ENCODE results near the gene SCN9A.
"Not testable (repeated sequence)": the region's sequence is repeated elsewhere in the genome, so short reads cannot be mapped to it uniquely, and the experiment has no call there.

The SCN9A gene

DNA sequence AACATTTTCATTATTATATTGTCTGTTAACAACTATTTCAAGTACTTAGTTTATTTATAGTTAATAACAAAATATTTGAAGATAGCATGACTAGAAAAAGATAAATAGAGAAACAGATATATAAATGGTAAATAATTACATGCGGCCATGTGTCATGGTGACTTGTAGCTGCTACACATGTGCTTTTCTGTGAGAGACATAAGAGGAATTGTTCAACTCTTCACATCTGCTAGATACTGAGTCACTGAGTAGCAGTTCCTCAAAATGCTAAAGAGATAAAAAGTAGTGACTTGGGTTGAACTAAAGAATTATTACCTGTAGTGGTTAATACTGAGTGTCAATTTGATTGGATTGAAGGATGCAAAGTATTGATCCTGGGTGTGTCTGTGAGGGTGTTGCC is 37.5 kb upstream of the SCN9A start:
- TF ChIP-seq, protein P1, sequence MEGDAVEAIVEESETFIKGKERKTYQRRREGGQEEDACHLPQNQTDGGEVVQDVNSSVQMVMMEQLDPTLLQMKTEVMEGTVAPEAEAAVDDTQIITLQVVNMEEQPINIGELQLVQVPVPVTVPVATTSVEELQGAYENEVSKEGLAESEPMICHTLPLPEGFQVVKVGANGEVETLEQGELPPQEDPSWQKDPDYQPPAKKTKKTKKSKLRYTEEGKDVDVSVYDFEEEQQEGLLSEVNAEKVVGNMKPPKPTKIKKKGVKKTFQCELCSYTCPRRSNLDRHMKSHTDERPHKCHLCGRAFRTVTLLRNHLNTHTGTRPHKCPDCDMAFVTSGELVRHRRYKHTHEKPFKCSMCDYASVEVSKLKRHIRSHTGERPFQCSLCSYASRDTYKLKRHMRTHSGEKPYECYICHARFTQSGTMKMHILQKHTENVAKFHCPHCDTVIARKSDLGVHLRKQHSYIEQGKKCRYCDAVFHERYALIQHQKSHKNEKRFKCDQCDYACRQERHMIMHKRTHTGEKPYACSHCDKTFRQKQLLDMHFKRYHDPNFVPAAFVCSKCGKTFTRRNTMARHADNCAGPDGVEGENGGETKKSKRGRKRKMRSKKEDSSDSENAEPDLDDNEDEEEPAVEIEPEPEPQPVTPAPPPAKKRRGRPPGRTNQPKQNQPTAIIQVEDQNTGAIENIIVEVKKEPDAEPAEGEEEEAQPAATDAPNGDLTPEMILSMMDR (IDR thresholded peaks at IDR 0.05), result no peak
- DNase-seq, result no peak
- Mint-ChIP-seq H3K36me3 (ENCODE audit: low read depth) (no peaks in the 10 kb centered on the region), H3K4me1 (no peaks in the 10 kb centered on the region), H3K9me3 (no peaks in the 10 kb centered on the region), H3K27ac (no peak overlapping the region), H3K27me3 (ENCODE audit: low read depth, poor library complexity) (no peaks in the 10 kb centered on the region), H3K4me3 (no peak overlapping the region)

DNA sequence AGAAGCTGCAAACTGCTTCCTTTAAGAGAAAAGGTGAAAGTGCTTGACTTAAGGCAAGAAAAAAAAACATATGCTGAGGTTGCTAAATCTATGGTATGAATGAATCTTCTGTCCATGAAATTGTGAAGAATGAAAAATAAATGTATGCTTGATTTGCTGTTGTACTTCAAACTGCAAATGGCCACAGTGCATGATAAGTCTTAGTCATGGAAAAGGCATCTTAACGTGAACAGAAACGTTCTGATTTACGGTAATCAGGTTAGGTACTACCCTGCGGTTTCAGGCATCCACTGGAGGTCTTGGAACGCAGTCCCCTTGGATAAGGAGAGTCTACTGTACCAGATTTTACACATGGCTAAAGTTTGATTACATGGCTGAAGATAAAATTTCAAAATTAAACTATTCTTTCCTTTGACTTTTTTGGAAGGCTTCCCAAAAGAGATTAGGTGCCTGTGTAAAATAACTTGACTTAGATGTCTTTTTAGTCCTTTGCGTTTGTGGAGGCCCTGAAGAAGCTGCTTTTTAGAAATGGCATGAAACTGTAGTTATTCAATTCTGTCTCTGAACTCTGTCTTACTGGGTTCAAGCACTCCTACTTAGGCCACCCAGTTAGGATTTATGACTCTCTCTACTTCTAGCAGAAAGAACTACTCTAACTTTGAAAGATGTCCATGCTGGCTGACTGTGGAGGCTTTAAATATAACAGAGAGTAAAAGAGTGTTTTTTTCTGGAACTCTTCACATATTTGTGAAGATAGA is 35.9 kb upstream of the SCN9A start:
- Mint-ChIP-seq H3K4me3 (no peak overlapping the region), H3K4me1 (no peaks in the 10 kb centered on the region), H3K27me3 (ENCODE audit: low read depth, poor library complexity) (no peaks in the 10 kb centered on the region), H3K27ac (no peak overlapping the region), H3K9me3 (no peaks in the 10 kb centered on the region), H3K36me3 (ENCODE audit: low read depth) (no peaks in the 10 kb centered on the region)
- TF ChIP-seq, protein P1 (IDR thresholded peaks at IDR 0.05), result no peak
- no peak for DNase-seq

DNA sequence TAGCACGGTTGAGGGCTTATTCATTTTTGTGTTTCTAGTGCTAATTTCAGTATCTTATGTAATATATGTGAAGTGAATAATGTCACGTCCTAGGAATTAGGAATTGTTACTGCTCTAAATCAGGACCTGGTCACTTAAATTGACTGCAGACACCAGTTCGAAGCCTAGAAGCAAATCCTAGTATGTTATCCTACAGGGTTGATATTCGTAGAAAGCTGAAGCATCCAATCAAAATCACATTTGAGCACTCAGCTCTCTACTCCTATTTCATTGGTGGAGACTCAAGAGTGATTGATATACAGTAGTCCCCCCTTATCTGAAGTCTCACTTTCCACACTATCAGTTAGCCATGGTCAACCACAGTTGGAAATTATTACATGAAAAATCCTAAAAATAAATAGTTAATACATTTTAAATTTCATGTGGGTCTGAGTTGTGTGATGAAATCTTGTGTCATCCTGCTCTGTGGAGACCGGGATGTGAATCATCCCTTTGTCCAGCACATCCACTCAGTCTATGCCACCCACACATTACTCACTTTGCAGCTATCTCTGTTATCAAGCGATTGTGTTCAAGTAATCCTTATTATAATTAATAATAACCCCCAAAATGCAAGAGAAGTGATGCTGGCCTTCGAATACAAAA is 35.2 kb upstream of the SCN9A start:
- no peaks in the 10 kb centered on the region for H3K27me3 Mint-ChIP-seq (ENCODE audit: low read depth, poor library complexity)
- DNase-seq, result no peak

DNA sequence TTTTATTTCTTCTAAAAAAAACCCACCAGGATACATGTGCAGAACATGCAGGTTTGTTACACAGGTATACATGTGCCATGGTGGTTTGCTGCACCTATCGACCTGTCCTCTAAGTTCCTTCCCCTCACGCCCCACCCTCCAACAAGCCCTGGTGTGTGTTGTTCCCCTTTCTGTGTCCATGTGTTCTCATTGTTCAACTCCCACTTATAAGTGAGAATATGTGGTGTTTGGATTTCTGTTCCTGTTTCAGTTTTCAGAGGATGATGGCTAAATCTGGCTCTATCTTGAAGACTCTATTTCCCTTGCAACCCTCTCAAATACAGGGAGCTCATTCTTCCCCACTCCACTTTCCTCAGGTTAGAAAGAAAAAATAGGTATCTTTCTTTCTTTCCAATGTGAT is 32.0 kb upstream of the SCN9A start:
- H3K36me3 Mint-ChIP-seq (ENCODE audit: low read depth); H3K9me3 Mint-ChIP-seq; H3K4me3 Mint-ChIP-seq; H3K4me1 Mint-ChIP-seq; H3K27me3 Mint-ChIP-seq (ENCODE audit: low read depth, poor library complexity); H3K27ac Mint-ChIP-seq; DNase-seq: not testable (repeated sequence)

More for the DNA sequence above, 35.2 kb upstream of the SCN9A start:
- Mint-ChIP-seq H3K36me3 (ENCODE audit: low read depth) (no peaks in the 10 kb centered on the region), H3K27ac (no peak overlapping the region), H3K4me3 (no peak overlapping the region), H3K4me1 (no peaks in the 10 kb centered on the region), H3K9me3 (no peaks in the 10 kb centered on the region)
- TF ChIP-seq, protein P1 (IDR thresholded peaks at IDR 0.05), result no peak

DNA sequence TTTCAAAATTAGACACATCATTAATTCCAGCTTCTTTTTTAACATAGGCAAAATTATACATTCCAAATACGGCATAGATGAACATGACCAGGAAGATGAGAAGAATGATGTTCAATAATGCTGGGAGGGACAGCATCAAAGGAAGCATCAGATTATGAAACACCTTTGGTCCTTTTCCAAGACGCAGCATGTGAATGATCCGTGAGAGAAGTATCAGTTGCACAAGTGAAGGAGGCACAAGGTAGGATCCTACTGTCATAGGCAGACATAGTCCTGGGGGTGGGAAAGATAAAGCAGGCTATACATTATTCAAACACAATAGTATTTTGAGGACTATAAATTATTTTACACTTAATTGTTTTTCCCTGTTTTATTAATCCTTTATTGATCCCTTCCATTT is 30.6 kb upstream of the SCN9A start:
- Mint-ChIP-seq H3K9me3 (no peaks in the 10 kb centered on the region), H3K4me1 (no peaks in the 10 kb centered on the region), H3K27ac (no peak overlapping the region), H3K36me3 (ENCODE audit: low read depth) (no peaks in the 10 kb centered on the region), H3K27me3 (ENCODE audit: low read depth, poor library complexity) (no peaks in the 10 kb centered on the region), H3K4me3 (no peak overlapping the region)
- TF ChIP-seq, protein P1 (IDR thresholded peaks at IDR 0.05), result no peak
- no peak for DNase-seq

DNA sequence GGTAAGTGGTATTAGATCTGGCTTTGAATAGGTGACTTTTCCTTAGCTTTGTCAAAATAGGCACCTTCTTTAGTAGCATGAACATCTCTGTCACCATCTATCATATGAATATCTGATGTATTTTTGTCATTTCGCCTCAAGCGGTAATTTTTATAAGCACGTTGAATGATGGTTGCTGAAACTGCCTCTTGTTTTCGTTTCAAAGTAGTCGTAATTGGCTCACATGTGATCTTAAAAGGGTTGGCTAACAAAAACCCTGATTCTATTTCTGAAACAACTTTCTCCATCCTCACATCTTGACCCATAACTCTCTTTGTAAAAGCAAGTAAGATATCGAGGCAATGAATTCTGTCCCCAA is 29.8 kb upstream of the SCN9A start:
- no peak for DNase-seq
- H3K4me3 Mint-ChIP-seq, result no peak overlapping the region
- no peaks in the 10 kb centered on the region for H3K36me3 Mint-ChIP-seq (ENCODE audit: low read depth)
- H3K27ac Mint-ChIP-seq, result no peak overlapping the region
- no peaks in the 10 kb centered on the region for H3K27me3 Mint-ChIP-seq (ENCODE audit: low read depth, poor library complexity)
- no peaks in the 10 kb centered on the region for H3K9me3 Mint-ChIP-seq
- TF ChIP-seq, protein P1 (IDR thresholded peaks at IDR 0.05), result no peak
- no peaks in the 10 kb centered on the region for H3K4me1 Mint-ChIP-seq
